Mammary epithelial cell (primary cell): ENCODE measurements around the gene FAM3D.

Source experiments
- EZH2 ChIP-seq: IDR thresholded peaks from 2 replicates; pipeline ENCODE4 v1.6.1; 2012; ENCODE audit warnings: low read length, inconsistent platforms, borderline replicate concordance
- TF ChIP-seq, protein P1 (sequence below), 2 donors: IDR thresholded peaks in 1 of 2; conservative IDR thresholded peaks in 1 of 2; 2 replicates each; pipeline ENCODE4 v1.5.1; 2011 to 2012; ENCODE audit warnings: inconsistent platforms in 2 of 2, low read length in 2 of 2, mild to moderate bottlenecking in 2 of 2, control low read depth in 1 of 2, low read depth in 1 of 2; ENCODE audit not compliant: insufficient read depth in 1 of 2; ENCODE audit errors: extremely low read depth in 1 of 2

DNA sequence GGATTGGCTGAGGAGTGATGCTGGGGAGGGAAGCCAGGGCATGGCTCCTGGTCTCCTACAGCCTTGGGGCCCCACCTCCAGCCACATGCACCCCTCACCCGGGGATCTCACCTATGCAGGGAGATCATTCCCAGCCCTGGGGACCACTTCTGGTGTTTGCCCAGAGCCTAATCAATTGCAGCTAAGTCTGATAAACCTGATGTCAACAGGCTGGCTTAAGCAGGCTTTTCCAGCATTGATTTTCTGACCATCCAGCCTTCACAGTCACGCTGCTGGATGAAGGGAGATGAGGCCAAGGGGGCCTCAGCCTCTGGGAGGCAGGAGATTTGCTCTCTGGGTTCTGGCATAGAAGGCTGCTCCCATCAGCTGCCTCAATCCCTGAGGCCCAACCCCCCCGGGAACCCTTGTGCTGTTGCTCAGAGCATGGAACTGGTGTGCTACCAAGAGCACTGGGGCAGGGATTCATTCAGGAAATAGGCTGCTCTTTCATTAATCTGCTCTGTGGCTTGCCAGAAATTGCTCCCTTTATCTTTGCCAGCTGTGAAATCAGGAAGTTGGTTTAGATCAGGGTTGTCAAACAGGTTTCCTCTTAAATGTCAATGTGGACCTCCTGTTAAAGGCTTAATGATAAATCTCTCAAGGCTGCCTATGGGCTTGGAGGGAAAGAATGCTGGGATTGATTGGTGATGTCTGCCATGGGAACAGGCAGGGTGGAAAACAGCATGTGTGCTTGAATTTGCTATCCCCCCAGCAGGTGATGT is 19.0 kb downstream of the FAM3D start:
- TF ChIP-seq, protein P1, sequence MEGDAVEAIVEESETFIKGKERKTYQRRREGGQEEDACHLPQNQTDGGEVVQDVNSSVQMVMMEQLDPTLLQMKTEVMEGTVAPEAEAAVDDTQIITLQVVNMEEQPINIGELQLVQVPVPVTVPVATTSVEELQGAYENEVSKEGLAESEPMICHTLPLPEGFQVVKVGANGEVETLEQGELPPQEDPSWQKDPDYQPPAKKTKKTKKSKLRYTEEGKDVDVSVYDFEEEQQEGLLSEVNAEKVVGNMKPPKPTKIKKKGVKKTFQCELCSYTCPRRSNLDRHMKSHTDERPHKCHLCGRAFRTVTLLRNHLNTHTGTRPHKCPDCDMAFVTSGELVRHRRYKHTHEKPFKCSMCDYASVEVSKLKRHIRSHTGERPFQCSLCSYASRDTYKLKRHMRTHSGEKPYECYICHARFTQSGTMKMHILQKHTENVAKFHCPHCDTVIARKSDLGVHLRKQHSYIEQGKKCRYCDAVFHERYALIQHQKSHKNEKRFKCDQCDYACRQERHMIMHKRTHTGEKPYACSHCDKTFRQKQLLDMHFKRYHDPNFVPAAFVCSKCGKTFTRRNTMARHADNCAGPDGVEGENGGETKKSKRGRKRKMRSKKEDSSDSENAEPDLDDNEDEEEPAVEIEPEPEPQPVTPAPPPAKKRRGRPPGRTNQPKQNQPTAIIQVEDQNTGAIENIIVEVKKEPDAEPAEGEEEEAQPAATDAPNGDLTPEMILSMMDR (conservative IDR thresholded peaks at IDR 0.05 in 1 of 2, IDR thresholded peaks at IDR 0.05 in 1 of 2; ENCODE audit: extremely low read depth in 1 of 2, insufficient read depth in 1 of 2, low read depth in 1 of 2, low read length in 2 of 2): no peak
- no peak for TF ChIP-seq EZH2
